Eye (tissue), 1 donor: ENCODE data around the gene ITPKC.

Experiments
- DNase-seq: peaks from one replicate; pipeline ENCODE4 v3.0.0-alpha.2; 2015

The ITPKC gene

GRCh38 chr19:40690693-40691420 lies 26.1 kb upstream of the ITPKC start:
- DNase-seq, result peak; percentile 96

GRCh38 chr19:40691421-40692211 lies 25.3 kb upstream of the ITPKC start:
- no peak for DNase-seq

GRCh38 chr19:40692212-40692551 lies 24.7 kb upstream of the ITPKC start:
- no peak for DNase-seq

- DNase-seq, result no peak
These were observed 23.6 kb upstream of the ITPKC start for GRCh38 chr19:40693150-40693788.

GRCh38 chr19:40693896-40694295 lies 23.0 kb upstream of the ITPKC start:
- DNase-seq, result peak; percentile 8

- no peak for DNase-seq
These were observed 21.0 kb upstream of the ITPKC start for GRCh38 chr19:40695881-40696280.

- no peak for DNase-seq
These were observed 19.9 kb upstream of the ITPKC start for GRCh38 chr19:40697007-40697406.

- no peak for DNase-seq
These were observed 16.8 kb upstream of the ITPKC start for GRCh38 chr19:40700083-40700482.

- no peak for DNase-seq
These were observed 15.2 kb upstream of the ITPKC start for GRCh38 chr19:40701758-40702157.

- DNase-seq, result peak; percentile 61
These were observed 14.4 kb upstream of the ITPKC start for GRCh38 chr19:40702337-40703012.

GRCh38 chr19:40703029-40703755 lies 13.7 kb upstream of the ITPKC start:
- DNase-seq, result peak; percentile 8

GRCh38 chr19:40704491-40705361 lies 12.2 kb upstream of the ITPKC start:
- no peak for DNase-seq

- no peak for DNase-seq
These were observed 11.6 kb upstream of the ITPKC start for GRCh38 chr19:40705362-40705651.

- no peak for DNase-seq
These were observed 10.8 kb upstream of the ITPKC start for GRCh38 chr19:40705950-40706619.

GRCh38 chr19:40707615-40708014 lies 9.3 kb upstream of the ITPKC start:
- DNase-seq, result no peak

- DNase-seq, result no peak
These were observed 7.1 kb upstream of the ITPKC start for GRCh38 chr19:40709817-40710216.

GRCh38 chr19:40713939-40714338 lies 3.0 kb upstream of the ITPKC start:
- DNase-seq, result no peak

- DNase-seq, result peak; percentile 99
These were observed 2.2 kb upstream of the ITPKC start for GRCh38 chr19:40714441-40715299.

- no peak for DNase-seq
These were observed 856 bp upstream of the ITPKC start for GRCh38 chr19:40716031-40716481.

GRCh38 chr19:40717325-40717879 lies 490 bp downstream of the ITPKC start:
- DNase-seq, result peak; percentile 25
